HG02571 (cell line): Measurements from ENCODE around the gene ACO2.
"Not testable (repeated sequence)": the region's sequence is repeated elsewhere in the genome, so short reads cannot be mapped to it uniquely, and the experiment has no call there.

Source experiments
- ATAC-seq: cut with Tn5 transposase; IDR thresholded peaks from one replicate; pipeline ENCODE4 v1.9.1; 2021; ENCODE audit warnings: mild to moderate bottlenecking, moderate library complexity; ENCODE audit not compliant: unreplicated experiment

Gene ACO2

GRCh38 chr22:41539146-41540005 lies 70.5 kb downstream of the ACO2 start:
- no peak for ATAC-seq

DNA sequence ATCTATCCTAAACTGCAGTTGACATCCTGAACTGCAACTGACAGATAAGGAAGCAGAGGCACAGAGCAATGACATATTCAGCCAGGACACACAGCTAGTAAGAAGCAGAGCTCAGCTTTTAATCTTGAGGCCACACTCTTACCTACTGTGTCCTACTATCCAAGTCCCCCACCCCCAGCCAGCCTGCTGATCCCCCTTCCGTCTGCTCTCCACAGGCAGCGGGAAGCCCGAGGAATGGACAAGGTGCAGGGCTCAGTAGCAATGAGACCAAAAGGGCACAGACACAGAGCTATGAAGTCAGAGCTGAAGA lies 71.0 kb downstream of the ACO2 start:
- ATAC-seq: no peak

DNA sequence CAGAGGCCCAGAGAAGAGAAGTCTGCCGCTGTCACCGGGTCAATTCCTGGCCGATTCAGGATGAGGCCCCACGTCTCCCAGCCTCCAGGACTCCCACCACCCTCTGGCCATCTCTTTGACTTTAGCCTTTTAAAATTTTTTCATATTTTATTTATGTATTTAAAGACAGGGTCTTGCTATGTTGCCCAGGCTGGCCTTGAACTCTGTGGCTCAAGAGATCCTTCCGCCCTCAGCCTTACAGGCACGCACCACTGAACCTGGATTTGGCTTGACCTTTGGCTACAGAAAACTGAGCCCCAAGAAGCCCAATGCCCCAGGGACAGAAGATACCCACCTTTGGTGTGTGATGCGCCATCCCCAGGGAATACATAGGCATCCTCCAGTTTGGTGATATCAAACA lies 71.4 kb downstream of the ACO2 start:
- ATAC-seq: no peak

DNA sequence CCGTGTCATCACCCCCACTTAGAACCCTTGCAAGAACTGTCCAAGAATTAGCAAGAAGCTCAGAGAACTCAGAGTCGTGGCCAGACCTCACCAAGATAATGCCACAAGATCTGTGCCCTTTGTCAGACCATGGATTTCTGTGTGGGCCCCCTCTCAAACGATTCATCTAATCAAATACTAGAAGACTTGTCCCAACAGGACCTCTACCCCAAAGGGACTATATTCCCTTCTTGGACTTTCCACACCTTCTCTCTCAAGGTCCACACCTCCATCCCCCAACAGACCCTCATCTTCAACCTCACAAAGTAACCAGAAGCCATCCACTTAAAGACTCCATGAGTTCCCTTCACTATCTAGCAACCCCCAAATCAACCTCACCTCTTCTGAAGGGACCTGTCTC lies 72.6 kb downstream of the ACO2 start:
- ATAC-seq: no peak

DNA sequence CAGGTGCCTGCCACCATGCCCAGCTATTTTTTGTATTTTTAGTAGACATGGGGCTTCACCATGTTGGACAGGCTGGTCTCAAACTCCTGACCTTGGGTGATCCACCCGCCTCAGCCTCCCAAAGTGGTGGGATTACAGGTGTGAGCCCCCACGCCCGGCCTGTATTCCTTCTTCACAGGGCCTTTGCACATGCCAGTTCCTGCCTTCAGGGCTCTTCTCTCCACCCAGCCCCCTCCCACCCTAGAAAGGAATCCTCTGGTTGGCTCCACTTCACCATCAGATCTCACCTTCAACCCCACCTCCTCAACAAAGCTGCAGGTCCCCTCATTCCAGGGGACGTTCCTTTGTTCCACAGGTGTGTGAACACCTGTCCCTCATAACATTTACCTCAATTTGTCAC lies 73.3 kb downstream of the ACO2 start:
- ATAC-seq: no peak

- peak; percentile 88 for ATAC-seq
Observed at GRCh38 chr22:41543854-41544670, 75.1 kb downstream of the ACO2 start, which contains the start of gene POLR3H. POLR3H (minus strand) TSS chr22:41544470; CDS start chr22:41544101, 369 bp downstream.

- no peak for ATAC-seq
Observed at GRCh38 chr22:41544671-41545476, 76.0 kb downstream of the ACO2 start.

DNA sequence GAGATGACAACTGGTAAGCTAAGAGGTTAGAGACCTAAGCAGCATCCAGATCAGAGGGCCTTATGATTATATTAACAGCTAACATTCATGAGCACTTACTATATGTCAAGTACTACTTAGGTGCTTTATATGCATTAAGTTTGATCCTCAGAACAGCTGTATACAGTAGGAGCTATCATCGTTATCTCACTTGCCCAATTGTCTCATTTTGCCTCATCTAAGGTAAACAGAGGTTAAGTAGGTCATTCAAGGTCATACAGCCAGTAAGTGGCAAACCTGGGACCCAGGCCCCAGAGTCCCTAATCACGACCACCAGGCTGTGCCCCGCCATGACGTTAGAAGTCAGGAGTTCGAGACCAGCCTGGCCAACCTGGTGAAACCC lies 79.9 kb downstream of the ACO2 start:
- ATAC-seq: no peak

GRCh38 chr22:41550952-41551491 lies 82.1 kb downstream of the ACO2 start:
- ATAC-seq: no peak

DNA sequence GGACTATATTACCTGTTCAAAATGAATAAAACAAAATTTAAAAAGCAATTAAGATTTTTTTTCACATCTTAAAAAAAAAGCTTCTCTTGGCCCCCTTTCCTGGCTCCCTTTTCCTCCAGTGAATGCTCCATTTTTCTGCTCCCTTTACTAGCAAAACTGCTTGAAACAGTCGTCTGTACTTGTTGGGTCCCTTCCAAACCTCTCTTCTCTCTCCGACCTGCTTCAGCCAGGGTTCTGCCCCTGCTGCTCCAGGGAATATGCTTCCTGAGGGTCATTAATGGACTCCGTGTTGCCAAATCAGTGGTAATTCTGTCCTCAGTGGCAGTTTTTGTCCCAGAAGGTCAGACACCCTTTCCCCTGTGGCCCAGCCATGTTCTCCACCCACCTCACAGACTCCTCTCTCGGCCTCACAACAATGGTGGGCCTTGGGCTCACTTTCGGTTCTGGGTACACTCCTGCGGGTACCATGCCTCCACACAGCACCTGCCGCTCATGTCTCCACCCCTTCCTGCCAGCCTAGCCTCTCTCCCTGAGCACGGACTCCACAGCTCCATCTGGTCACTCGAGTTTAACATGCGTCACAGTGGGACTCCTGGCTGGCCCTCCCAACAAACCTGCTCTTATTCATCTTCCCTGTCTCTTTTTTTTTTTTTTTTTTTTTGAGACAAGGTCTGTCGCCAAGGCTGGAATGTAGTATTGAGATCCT lies 83.1 kb downstream of the ACO2 start:
- no peak for ATAC-seq

GRCh38 chr22:41555325-41555982 lies 86.5 kb downstream of the ACO2 start:
- no peak for ATAC-seq

- ATAC-seq: no peak
Observed at GRCh38 chr22:41556561-41556960, 87.6 kb downstream of the ACO2 start.

DNA sequence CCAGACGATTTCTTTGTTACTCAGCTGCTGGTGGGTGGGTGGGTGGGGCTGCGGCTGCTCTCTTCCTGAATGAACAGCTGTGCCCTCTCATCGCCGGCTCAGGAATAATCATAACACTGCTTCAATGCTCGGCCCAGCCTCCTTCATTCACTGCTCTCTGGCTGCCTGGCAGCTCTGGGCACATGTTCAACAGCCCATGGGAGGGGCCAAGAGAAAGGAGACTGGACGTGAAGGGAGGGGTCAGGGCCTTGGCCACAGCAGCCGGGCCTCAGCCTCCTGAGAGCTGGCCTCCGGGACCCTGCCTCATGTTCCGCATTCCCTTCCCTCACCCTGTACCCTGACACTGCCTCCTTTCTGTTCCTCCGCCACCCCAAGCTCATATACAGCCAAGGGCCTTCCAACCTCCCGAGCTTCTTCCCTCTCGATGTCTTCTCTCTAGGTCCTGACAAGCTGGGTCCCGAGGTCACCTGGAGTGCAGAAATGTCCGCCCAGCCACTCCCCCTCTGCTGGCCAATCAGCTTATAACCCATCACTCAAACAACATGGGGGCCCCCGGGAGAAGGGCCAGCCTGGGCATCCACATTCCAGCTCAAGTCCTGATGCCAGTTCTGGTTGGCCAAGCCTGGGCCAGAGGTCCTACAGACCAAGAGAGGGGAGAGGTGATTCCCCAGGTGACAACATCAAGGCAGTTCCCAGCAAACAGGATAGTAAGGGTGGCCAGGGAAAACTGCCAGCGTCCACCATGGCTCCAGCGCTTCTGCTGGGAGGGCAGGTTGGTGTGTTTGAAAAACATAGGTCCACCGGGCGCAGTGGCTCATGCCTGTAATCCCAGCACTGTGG lies 88.7 kb downstream of the ACO2 start:
- ATAC-seq: no peak

GRCh38 chr22:41558241-41558630 lies 89.3 kb downstream of the ACO2 start:
- ATAC-seq: not testable (repeated sequence)

- ATAC-seq: no peak
Observed at GRCh38 chr22:41560095-41560471, 91.2 kb downstream of the ACO2 start.

DNA sequence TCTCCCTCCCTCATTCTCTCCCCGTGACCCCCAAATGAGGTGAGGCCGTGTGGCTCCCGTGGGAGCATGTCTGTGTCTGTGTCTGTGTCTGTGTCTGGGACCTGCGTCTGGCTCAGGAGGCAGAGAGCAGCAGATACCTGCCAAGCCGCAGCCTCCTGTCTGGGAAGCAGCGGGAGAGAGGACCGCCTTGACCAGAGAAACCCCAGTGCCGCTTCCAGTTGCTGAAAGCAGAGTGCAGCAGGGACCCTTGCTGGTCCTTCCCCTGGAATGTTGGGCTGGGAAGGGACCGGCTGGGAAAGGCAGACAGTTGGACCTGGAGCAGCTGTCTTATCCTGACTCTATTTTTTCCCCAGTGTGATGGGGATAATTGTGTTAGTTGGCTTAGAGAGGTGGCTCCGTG lies 92.4 kb downstream of the ACO2 start:
- ATAC-seq: no peak

DNA sequence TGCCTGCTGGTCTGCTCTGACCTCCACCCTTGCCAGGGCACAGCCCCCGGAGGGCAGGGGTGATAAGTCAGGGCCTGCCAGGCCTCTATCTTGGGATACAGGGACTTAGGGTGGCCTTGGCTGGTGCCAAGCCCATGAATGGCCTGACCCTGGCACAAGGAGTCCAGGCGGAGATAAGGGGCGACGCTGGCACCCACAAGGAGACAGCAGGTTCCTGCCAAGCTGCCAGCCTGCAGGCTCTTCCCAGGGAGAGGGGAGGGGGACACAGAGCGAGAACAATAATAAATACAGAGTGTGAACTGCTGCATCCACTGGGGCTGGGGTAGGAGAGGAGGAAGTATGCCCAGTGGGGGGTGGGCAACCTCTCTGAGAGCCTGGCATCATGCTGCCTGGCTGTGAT lies 92.9 kb downstream of the ACO2 start:
- ATAC-seq: no peak

- ATAC-seq: no peak
Observed at GRCh38 chr22:41562461-41562860, 93.5 kb downstream of the ACO2 start.

DNA sequence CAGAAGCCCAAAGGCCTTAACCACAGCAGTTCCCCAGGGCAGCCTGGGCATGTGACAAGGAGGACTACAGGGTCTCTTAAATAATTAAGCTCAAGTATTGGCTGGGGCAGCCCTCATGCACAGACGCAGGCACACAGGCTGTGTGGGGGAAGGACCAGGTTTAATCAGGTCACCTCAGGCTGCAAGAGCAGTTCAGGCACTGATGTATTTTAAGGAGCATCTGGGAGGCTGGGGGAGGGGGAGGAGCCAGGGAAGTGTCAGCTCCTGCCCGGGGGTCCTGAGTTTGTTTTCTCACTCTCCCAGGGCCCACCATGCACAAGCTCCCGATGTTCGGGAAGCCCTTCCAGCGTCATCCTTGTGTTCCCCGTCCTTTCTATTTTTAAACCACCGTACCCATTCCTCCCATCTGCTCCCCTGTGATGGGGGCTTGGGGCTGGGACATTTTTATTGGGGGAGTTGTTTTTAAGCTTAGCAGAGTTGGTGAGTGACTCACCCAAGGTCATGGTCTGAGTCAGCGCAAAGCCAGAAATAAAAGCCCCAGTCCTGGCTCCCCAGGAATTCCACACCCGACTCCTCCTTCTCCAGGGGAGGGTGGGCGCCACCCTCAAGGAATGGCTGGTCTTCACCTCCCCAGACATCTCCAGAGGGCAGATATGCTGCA lies 94.3 kb downstream of the ACO2 start:
- no peak for ATAC-seq
